GM18858 (cell line): ENCODE results near the gene PLCG1.

Source experiments
- ATAC-seq: cut with Tn5 transposase; IDR thresholded peaks from one replicate; pipeline ENCODE4 v1.9.1; 2021; ENCODE audit not compliant: unreplicated experiment

Gene PLCG1

GRCh38 chr20:41142245-41142644 lies 4.9 kb downstream of the PLCG1 start:
- no peak for ATAC-seq

DNA sequence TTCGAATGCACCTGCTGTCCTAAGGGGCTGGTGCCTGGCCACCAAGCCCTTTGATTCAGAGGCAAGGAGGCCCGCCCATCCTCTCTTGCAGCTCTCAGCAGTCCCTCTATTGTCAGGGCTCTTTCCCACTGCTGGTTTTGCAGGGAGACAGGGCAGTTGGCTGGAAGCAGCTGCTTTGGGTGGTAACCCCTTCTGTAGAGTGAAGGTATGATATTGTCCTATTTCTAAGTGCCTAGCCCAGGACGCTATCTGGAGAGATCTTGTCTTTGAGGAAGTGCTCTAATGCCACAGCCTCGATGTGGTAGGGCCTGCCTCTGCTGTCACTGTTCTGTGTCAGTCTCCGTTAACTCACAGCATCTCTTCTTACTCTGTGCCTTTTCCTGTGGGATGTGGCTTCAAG lies 5.6 kb downstream of the PLCG1 start:
- ATAC-seq: no peak

DNA sequence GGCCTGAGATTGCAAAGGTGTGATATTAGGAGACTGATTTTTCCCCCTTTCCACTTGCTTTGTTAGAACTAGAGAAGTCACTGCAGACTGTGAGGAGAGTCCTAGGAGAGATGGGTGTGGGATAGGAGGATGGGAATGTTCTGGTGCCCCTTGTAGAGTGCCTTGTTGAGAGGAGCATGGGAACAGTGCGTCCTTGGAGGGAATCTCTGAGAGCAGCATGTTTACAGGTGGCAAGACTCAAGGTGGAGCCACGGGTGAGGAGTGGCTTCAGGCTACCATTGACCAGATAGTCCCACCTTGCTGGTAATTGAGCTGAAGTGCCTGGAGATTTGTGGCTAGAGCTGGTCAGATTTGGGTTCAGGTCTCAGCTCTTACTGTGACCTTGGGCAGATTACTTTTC lies 6.0 kb downstream of the PLCG1 start:
- no peak for ATAC-seq

DNA sequence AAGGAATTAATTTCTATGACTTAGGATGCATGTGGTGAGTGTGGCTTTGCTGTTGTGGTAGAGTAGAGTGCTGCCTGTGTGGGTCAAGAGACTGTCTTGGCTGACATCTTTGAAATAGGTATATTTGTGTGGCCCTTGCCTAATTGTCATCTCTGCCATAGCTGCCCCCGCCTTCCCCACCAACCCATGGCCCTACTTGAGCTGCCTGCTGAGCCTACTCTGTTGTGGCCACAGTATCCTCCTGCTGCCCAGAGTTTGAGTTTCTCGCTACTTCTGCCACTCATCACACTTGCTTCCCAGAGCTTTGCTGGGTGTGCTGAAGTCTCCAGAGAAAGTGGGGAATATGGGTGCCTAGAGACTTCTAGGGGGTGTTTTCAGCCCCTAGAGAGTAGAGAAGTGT lies 8.0 kb downstream of the PLCG1 start:
- ATAC-seq: no peak

- no peak for ATAC-seq
Measured at GRCh38 chr20:41145821-41146620, 8.7 kb downstream of the PLCG1 start.

DNA sequence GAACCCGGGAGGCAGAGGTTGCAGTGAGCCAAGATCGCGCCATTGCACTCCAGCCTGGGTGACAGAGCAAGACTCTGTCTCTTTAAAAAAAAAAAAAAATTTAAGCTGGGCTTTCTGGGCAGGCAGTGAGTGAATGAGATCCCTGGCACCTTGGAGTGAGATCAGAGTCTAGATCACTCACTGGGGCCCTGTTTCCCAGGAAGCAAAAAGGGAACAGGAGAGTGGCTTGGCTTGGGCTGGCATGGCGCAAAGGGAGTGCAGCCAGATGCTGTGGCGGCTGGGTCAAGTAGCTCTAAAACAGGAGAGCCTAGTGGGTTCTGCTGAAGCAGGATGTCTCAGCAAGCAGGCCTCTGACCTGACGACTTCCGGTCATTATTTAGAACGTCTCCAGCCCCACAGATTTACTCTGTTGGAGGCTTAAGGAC lies 10.4 kb downstream of the PLCG1 start:
- no peak for ATAC-seq

GRCh38 chr20:41148942-41149341 lies 11.6 kb downstream of the PLCG1 start:
- ATAC-seq: no peak

- no peak for ATAC-seq
Measured at GRCh38 chr20:41150664-41151063, 13.3 kb downstream of the PLCG1 start.

- ATAC-seq: no peak
Measured at GRCh38 chr20:41151134-41151869, 14.0 kb downstream of the PLCG1 start.

GRCh38 chr20:41152108-41152757 lies 14.9 kb downstream of the PLCG1 start:
- no peak for ATAC-seq

GRCh38 chr20:41154436-41155176 lies 17.3 kb downstream of the PLCG1 start:
- no peak for ATAC-seq

DNA sequence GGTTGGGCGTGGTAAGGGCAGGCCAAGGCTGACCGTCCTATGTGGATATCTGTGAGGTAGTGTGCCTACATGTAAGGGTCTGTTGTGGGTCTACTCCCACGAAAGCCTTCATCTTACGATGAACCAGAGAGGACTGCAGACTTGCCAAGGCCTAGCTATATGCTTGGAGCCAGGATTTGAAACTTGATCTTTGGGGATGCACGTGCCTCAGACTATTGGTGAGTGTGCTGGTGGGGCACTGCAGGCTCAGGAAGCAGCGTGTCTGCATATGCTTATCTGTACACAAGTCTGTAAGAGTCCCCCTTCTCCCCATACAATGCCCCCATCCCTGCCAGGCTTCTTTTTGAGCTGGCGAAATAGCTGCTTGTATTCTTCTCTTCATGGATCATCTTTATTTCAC lies 17.9 kb downstream of the PLCG1 start:
- no peak for ATAC-seq

- ATAC-seq: no peak
Measured at GRCh38 chr20:41158082-41158625, 20.8 kb downstream of the PLCG1 start.

- no peak for ATAC-seq
Measured at GRCh38 chr20:41159547-41159946, 22.2 kb downstream of the PLCG1 start.

DNA sequence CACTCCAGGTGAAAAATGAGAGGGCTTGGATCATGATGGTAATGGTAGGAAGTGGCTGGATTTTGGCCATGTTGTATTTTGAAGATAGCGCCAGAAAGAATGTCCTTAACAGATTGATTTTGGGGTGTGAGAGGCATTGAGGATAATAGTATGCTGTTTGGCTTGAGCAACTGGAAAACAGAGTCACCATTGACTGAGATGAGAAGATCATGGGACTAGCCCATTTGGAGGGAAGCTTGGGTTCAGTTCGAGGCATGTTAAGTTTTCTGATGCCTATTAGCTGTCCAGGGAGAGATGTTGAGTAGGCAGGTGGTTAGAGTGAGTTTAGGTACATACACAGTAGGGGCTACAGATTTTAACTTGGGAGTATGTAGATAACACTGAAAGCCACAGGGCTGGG lies 23.3 kb downstream of the PLCG1 start:
- ATAC-seq: no peak

GRCh38 chr20:41161886-41162285 lies 24.5 kb downstream of the PLCG1 start:
- ATAC-seq: no peak

- no peak for ATAC-seq
Measured at GRCh38 chr20:41162396-41162795, 25.1 kb downstream of the PLCG1 start.

DNA sequence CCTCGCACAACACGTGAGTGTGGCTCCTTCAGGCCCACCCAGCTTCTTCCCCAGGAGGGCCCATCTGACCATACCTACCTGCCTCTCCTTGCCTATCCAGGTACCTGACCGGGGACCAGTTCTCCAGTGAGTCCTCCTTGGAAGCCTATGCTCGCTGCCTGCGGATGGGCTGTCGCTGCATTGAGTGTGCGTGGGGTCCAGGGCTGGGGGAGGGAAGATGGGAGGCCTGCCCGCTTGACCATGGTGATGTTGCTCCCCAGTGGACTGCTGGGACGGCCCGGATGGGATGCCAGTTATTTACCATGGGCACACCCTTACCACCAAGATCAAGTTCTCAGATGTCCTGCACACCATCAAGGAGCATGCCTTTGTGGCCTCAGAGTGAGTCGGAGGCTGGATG lies 26.5 kb downstream of the PLCG1 start:
- no peak for ATAC-seq

- ATAC-seq: no peak
Measured at GRCh38 chr20:41165001-41165882, 27.9 kb downstream of the PLCG1 start.
